Measurements from ENCODE around the gene SLCO1B1. TPM values are rescaled to one million over a fixed set of nuclear protein-coding genes. Genes with fewer than 3 reads are reported as not detected.

The SLCO1B1 gene
- total and polyA plus RNA-seq, 8 donors = not detected

- peaks cover 0 to 11% (median 3%) of the 10 kb centered on the region in 4 donors for H3K9me3 ChIP-seq
- H3K27me3 ChIP-seq = no peaks in the 10 kb centered on the region
- no peak overlapping the region for H3K27ac ChIP-seq
- 69 to 77% (median 76%) methylated on average over 3 of the region's 3 CpGs for WGBS, 5 donors
- H3K36me3 ChIP-seq = no peaks in the 10 kb centered on the region
- no peak for TF ChIP-seq CTCF (IDR thresholded peaks at IDR 0.05)
- TF ChIP-seq EP300 (IDR thresholded peaks at IDR 0.05) = no peak
- no peak for TF ChIP-seq POLR2A (IDR thresholded peaks at IDR 0.05)
- TF ChIP-seq POLR2AphosphoS5 (IDR thresholded peaks at IDR 0.05) = no peak
- DNase-seq = no peak
- intact Hi-C loops (cut with DNase I; ENCODE audit: low total_unique reads) = no loop called here
- no peaks in the 10 kb centered on the region for H3K4me1 ChIP-seq
- no peak overlapping the region for H3K4me3 ChIP-seq
Observed at GRCh38 chr12:21257172-21257571, 126.2 kb downstream of the SLCO1B1 start.

GRCh38 chr12:21264232-21264631, 133.2 kb downstream of the SLCO1B1 start:
- Histone ChIP-seq H3K4me1 (no peaks in the 10 kb centered on the region), H3K4me3 (no peak overlapping the region), H3K27me3 (no peaks in the 10 kb centered on the region), H3K9me3 (peaks cover 0 to 12% (median 5%) of the 10 kb centered on the region in 4 donors), H3K36me3 (no peaks in the 10 kb centered on the region), H3K27ac (no peak overlapping the region)
- TF ChIP-seq POLR2AphosphoS5 (IDR thresholded peaks at IDR 0.05) (no peak), CTCF (IDR thresholded peaks at IDR 0.05) (no peak), POLR2A (IDR thresholded peaks at IDR 0.05) (no peak), EP300 (IDR thresholded peaks at IDR 0.05) (no peak)
- no peak for DNase-seq
- intact Hi-C loops (cut with DNase I; ENCODE audit: low total_unique reads) = no loop called here

GRCh38 chr12:21265932-21266331, 134.9 kb downstream of the SLCO1B1 start:
- no peak overlapping the region for H3K4me3 ChIP-seq
- H3K27ac ChIP-seq = no peak overlapping the region
- H3K9me3 ChIP-seq = peaks cover 0 to 12% (median 0%) of the 10 kb centered on the region in 4 donors
- DNase-seq = no peak
- no peak for TF ChIP-seq POLR2AphosphoS5 (IDR thresholded peaks at IDR 0.05)
- TF ChIP-seq EP300 (IDR thresholded peaks at IDR 0.05) = no peak
- no peak for TF ChIP-seq CTCF (IDR thresholded peaks at IDR 0.05)
- no peak for TF ChIP-seq POLR2A (IDR thresholded peaks at IDR 0.05)
- no peaks in the 10 kb centered on the region for H3K27me3 ChIP-seq
- H3K36me3 ChIP-seq = no peaks in the 10 kb centered on the region
- 38 to 52% (median 47%) methylated on average over 4 of the region's 4 CpGs for WGBS, 5 donors
- intact Hi-C loops (cut with DNase I; ENCODE audit: low total_unique reads) = no loop called here
- no peaks in the 10 kb centered on the region for H3K4me1 ChIP-seq

GRCh38 chr12:21276826-21277225, 145.8 kb downstream of the SLCO1B1 start:
- no peaks in the 10 kb centered on the region for H3K36me3 ChIP-seq
- no peaks in the 10 kb centered on the region for H3K4me1 ChIP-seq
- H3K27me3 ChIP-seq = peaks cover 0 to 4% (median 0%) of the 10 kb centered on the region in 3 donors
- no peaks in the 10 kb centered on the region for H3K9me3 ChIP-seq
- H3K27ac ChIP-seq = no peak overlapping the region
- TF ChIP-seq POLR2A (IDR thresholded peaks at IDR 0.05) (no peak), CTCF (IDR thresholded peaks at IDR 0.05) (no peak), EP300 (IDR thresholded peaks at IDR 0.05) (no peak), POLR2AphosphoS5 (IDR thresholded peaks at IDR 0.05) (no peak)
- DNase-seq = no peak
- no peak overlapping the region for H3K4me3 ChIP-seq
- 37 to 75% (median 50%) methylated on average over 1 to 2 of the region's 2 CpGs for WGBS, 5 donors
- intact Hi-C loops (cut with DNase I; ENCODE audit: low total_unique reads) = no loop called here

Other genes starting within 250 kb of the SLCO1B1 start
- not detected for gene SLCO1A2, start 203.7 kb downstream of the SLCO1B1 start, total RNA-seq
- not detected for gene SLCO1A2, start 203.7 kb downstream of the SLCO1B1 start, polyA plus RNA-seq
- gene IAPP, start 241.7 kb downstream of the SLCO1B1 start, total RNA-seq = not detected
- gene IAPP, start 241.7 kb downstream of the SLCO1B1 start, polyA plus RNA-seq = 1 to 10 TPM in 1 of 3 donors, under 1 TPM in 1, not detected in 1; 0.15 to 1.2 TPM